Endothelial cell of umbilical vein (primary cell): Measurements from ENCODE around the gene OR10A6. TPM values are rescaled to one million over a fixed set of nuclear protein-coding genes. Genes with fewer than 3 reads are reported as not detected.

Experiments
- BruUV-seq: library from RNA; stranded (reverse); fragments of 400-500 nt; replicated peaks from 2 replicates; lab custom pipeline; 2021; lab: Mats Ljungman, UMichigan
- CTCF ChIA-PET: fragments of 300-600, 350-600 bp; sonication (Branson Sonifier 250); formaldehyde crosslinking; loops from one replicate; lab custom pipeline; 2021; ENCODE audit warnings: antibody characterized with exemption, inconsistent platforms; lab: Charles Lee
- POLR2A ChIA-PET: fragments of 300-600, 350-600 bp; sonication (Branson Sonifier 250); formaldehyde crosslinking; loops from one replicate; lab custom pipeline; 2021; ENCODE audit warnings: antibody characterized with exemption, inconsistent platforms; lab: Charles Lee
- DNase-seq: peaks from one replicate; pipeline ENCODE4 v3.0.0-alpha.2; 2011; ENCODE audit warnings: low read depth, low spot score
- FAIRE-seq: peaks from 2 replicates; lab custom pipeline; 2011; peaks lifted over from hg19 to GRCh38; lab: Jason Lieb, UNC
- H2AFZ ChIP-seq: 2 replicates; pipeline ENCODE4 v1.6.0; 2012; ENCODE audit warnings: low read depth, low read length, control low read depth, inconsistent platforms
- H3K27ac ChIP-seq: 2 replicates; pipeline ENCODE4 v1.5.1; 2011; ENCODE audit warnings: low read depth, mild to moderate bottlenecking, control low read depth, low read length, moderate library complexity; ENCODE audit not compliant: insufficient read depth
- H3K27me3 ChIP-seq, 2 experiments: 2 replicates each; pipeline versions ENCODE4 v1.6.0 to v1.6.1; 2011; ENCODE audit warnings: low read length in 2 of 2, mixed read lengths in 1 of 2; ENCODE audit not compliant: control insufficient read depth in 2 of 2, insufficient read depth in 2 of 2
- H3K36me3 ChIP-seq, 2 experiments: 2 replicates in 1 of 2; 3 replicates in 1 of 2; pipeline ENCODE4 v1.5.1; 2011; ENCODE audit warnings: low read length in 2 of 2, mild to moderate bottlenecking in 1 of 2, moderate library complexity in 1 of 2; ENCODE audit not compliant: control insufficient read depth in 2 of 2, insufficient read depth in 2 of 2; ENCODE audit errors: extremely low read depth in 1 of 2
- H3K4me1 ChIP-seq: 3 replicates; pipeline ENCODE4 v1.5.1; 2011; ENCODE audit warnings: mild to moderate bottlenecking, low read length; ENCODE audit not compliant: control insufficient read depth, insufficient read depth; ENCODE audit errors: extremely low read depth
- H3K4me2 ChIP-seq: 2 replicates; pipeline ENCODE4 v1.6.1; 2011; ENCODE audit warnings: low read length, control low read depth, mixed read lengths; ENCODE audit not compliant: insufficient read depth
- H3K4me3 ChIP-seq, 3 experiments: fragments of 200-600 bp in 1 of 3; sonication (generic), shearing (Covaris generic) in 1 of 3; replicated peaks in 1 of 3; 2 replicates each; pipeline ENCODE4 v1.5.1; 2011 to 2016; ENCODE audit warnings: control low read depth in 3 of 3, low read length in 3 of 3, mild to moderate bottlenecking in 2 of 3, inconsistent platforms in 1 of 3, low read depth in 1 of 3, moderate library complexity in 1 of 3; ENCODE audit not compliant: insufficient read depth in 1 of 3
- H3K79me2 ChIP-seq: 2 replicates; pipeline ENCODE4 v1.6.0; 2012; ENCODE audit warnings: low read length, inconsistent platforms; ENCODE audit not compliant: control insufficient read depth, insufficient read depth
- H3K9ac ChIP-seq: replicated peaks from 2 replicates; pipeline ENCODE3; 2011; ENCODE audit warnings: low read length, control low read depth; ENCODE audit not compliant: insufficient read depth; ENCODE audit errors: extremely low read depth
- H3K9me1 ChIP-seq: replicated peaks from 3 replicates; pipeline ENCODE4 v1.6.0; 2011; ENCODE audit warnings: mild to moderate bottlenecking, low read length; ENCODE audit not compliant: control insufficient read depth, insufficient read depth; ENCODE audit errors: extremely low read depth
- H3K9me3 ChIP-seq: replicated peaks from 2 replicates; pipeline ENCODE4 v1.5.1; 2012; ENCODE audit warnings: low read length, inconsistent platforms; ENCODE audit not compliant: control insufficient read depth, insufficient read depth
- H4K20me1 ChIP-seq: replicated peaks from 2 replicates; pipeline ENCODE3; 2011; ENCODE audit warnings: mild to moderate bottlenecking, low read length; ENCODE audit not compliant: control insufficient read depth, insufficient read depth; ENCODE audit errors: extremely low read depth
- CTCF ChIP-seq, 2 donors: IDR thresholded peaks; 1 replicate in 1 of 2; 2 replicates in 1 of 2; pipeline ENCODE4 v1.5.1; 2011; ENCODE audit warnings: low read length in 2 of 2, mild to moderate bottlenecking in 2 of 2, moderate library complexity in 2 of 2, control low read depth in 1 of 2, inconsistent platforms in 1 of 2, low read depth in 1 of 2; ENCODE audit not compliant: insufficient read depth in 1 of 2; ENCODE audit errors: extremely low read depth in 1 of 2
- FOS ChIP-seq: IDR thresholded peaks from 2 replicates; pipeline ENCODE4 v1.6.1; 2011; ENCODE audit warnings: mild to moderate bottlenecking, low read length, moderate library complexity, borderline replicate concordance; ENCODE audit not compliant: insufficient read depth
- GATA2 ChIP-seq: IDR thresholded peaks from 2 replicates; pipeline ENCODE4 v1.7.0; 2011; ENCODE audit warnings: low read depth, mild to moderate bottlenecking, moderate library complexity, mixed read lengths, low read length; ENCODE audit not compliant: insufficient read length, insufficient read depth
- JUN ChIP-seq: IDR thresholded peaks from 2 replicates; pipeline ENCODE4 v1.6.1; 2011; ENCODE audit warnings: borderline replicate concordance, low read depth; ENCODE audit not compliant: insufficient read length, insufficient read depth
- MYC ChIP-seq: IDR thresholded peaks from one replicate; pipeline ENCODE4 v1.6.1; 2011; ENCODE audit warnings: mild to moderate bottlenecking, low read depth, low read length
- POLR2A ChIP-seq: IDR thresholded peaks from 2 replicates; pipeline ENCODE4 v1.6.1; 2012; ENCODE audit warnings: low read depth, mild to moderate bottlenecking, control low read depth, low read length
- POLR2AphosphoS5 ChIP-seq: IDR thresholded peaks from 2 replicates; pipeline ENCODE4 v1.6.1; 2012; ENCODE audit warnings: low read depth, mild to moderate bottlenecking, control low read depth, low read length, moderate library complexity; ENCODE audit not compliant: insufficient read depth
- dilution Hi-C: fragments of 300-500 bp; cut with MboI; formaldehyde crosslinking; loops from one replicate; pipeline ENCODE4 v1.15.0; 2019; ENCODE audit warnings: low sequenced_read_pairs; ENCODE audit not compliant: extremely low pct_ligation_motif_present
- intact Hi-C: fragments of 100-400 bp; cut with micrococcal nuclease; formaldehyde crosslinking; loops from one replicate; pipeline ENCODE4 v1.10.0; 2022
- polyA plus RNA-seq, 4 experiments: library from polyadenylated mRNA; depleted of rRNA in 3 of 4; stranded (reverse) in 3 of 4; unstranded in 1 of 4; fragments of >200 nt; gene quantifications; 2 replicates each; pipeline versions ENCODE4 v1.2.1 to v1.2.3, GENCODE V29; 2011 to 2012; ENCODE audit warnings: missing spikeins in 1 of 4
- total RNA-seq: library from RNA; stranded (reverse); gene quantifications from 2 replicates; pipeline ENCODE4 v1.2.3, GENCODE V29; 2021
- TF ChIP-seq, protein P1 (sequence below): IDR thresholded peaks from 2 replicates; pipeline ENCODE4 v1.6.1; 2011; ENCODE audit not compliant: insufficient read depth, insufficient read length

OR10A6 gene
- total and polyA plus RNA-seq, 2 donors (not counting 3 experiments of a cell fraction or from before 2014, with no cell fraction given), result not detected

GRCh38 chr11:7904917-7905316 lies 26.2 kb downstream of the OR10A6 start:
- Histone ChIP-seq H3K27ac (no peak overlapping the region), H3K4me1 (no peaks in the 10 kb centered on the region), H3K9me3 (no peaks in the 10 kb centered on the region), H3K36me3 (no peaks in the 10 kb centered on the region), H3K27me3 (peaks cover 2 to 8% of the 10 kb centered on the region in 2 experiments), H3K4me2 (no peak overlapping the region), H3K9ac (no peak overlapping the region), H2AFZ (no peak overlapping the region), H3K79me2 (no peaks in the 10 kb centered on the region), H4K20me1 (no peaks in the 10 kb centered on the region), H3K9me1 (no peaks in the 10 kb centered on the region), H3K4me3 (no peak overlapping the region)
- dilution Hi-C loops, result no loop called here
- POLR2A ChIA-PET, result no interaction called here
- BruUV-seq, result no TSS peak
- intact Hi-C loops, result loop anchor here (1.0 to 5.0 kb wide), 3 partner anchors 72 to 187 kb away; partner anchors contain the start of gene EIF3F
- CTCF ChIA-PET, result interaction anchor here (0.6 to 7.9 kb wide), 18 partner anchors 9 to 213 kb away, joined by 3 to 109 read pairs (median 4); partner anchors contain the start of gene EIF3F
- DNase-seq (peak; percentile 38), FAIRE-seq (no peak)
- TF ChIP-seq CTCF (IDR thresholded peaks at IDR 0.05; ENCODE audit: extremely low read depth in 1 of 2, insufficient read depth in 1 of 2, low read depth in 1 of 2, low read length in 2 of 2) (peak in 1 of 2 donors; percentile 11), FOS (no peak)

DNA sequence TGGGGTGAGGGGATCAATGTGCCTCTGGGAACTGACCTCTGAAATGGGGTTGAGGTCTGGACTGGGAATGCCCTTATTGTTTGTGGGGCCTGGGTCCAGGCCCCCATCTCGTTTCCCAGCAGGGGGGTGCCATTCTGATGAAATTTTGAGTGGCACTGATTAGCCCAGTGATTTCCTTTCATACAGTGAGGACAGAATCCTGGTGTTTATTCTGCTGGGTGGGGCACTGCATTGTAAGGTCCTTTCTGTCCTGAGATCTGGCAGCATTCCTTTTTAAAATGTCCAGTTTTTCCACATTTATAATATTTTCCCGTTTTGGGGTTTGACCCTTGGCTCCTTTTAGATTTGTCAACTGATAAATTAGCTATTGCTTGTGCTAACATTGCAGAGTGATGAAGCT lies 27.1 kb downstream of the OR10A6 start:
- no peak for DNase-seq
- no peak overlapping the region for H3K9ac ChIP-seq
- H3K27me3 ChIP-seq, result peaks cover 2 to 8% of the 10 kb centered on the region in 2 experiments
- H3K4me2 ChIP-seq, result no peak overlapping the region
- no peaks in the 10 kb centered on the region for H3K9me3 ChIP-seq
- H3K9me1 ChIP-seq, result no peaks in the 10 kb centered on the region
- intact Hi-C loops, result loop anchor here (2.0 kb wide), 1 partner anchor 73 kb away; no protein-coding TSS in a partner anchor
- no peak for FAIRE-seq
- dilution Hi-C loops, result no loop called here
- no peaks in the 10 kb centered on the region for H3K4me1 ChIP-seq
- ChIA-PET POLR2A (no interaction called here), CTCF (interaction anchor here (1.2 to 7.9 kb wide), 8 partner anchors 11 to 103 kb away, joined by 3 to 109 read pairs (median 7); partner anchors contain the start of gene EIF3F)
- BruUV-seq, result no TSS peak
- no peaks in the 10 kb centered on the region for H3K36me3 ChIP-seq
- no peak overlapping the region for H3K27ac ChIP-seq
- H3K4me3 ChIP-seq, result no peak overlapping the region
- TF ChIP-seq GATA2 (no peak), POLR2AphosphoS5 (no peak), JUN (no peak), FOS (no peak), POLR2A (no peak), CTCF (IDR thresholded peaks at IDR 0.05; ENCODE audit: extremely low read depth in 1 of 2, insufficient read depth in 1 of 2, low read depth in 1 of 2, low read length in 2 of 2) (no peak), MYC (no peak)
- TF ChIP-seq, protein P1, sequence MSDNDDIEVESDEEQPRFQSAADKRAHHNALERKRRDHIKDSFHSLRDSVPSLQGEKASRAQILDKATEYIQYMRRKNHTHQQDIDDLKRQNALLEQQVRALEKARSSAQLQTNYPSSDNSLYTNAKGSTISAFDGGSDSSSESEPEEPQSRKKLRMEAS, result no peak
- H3K79me2 ChIP-seq, result no peaks in the 10 kb centered on the region
- no peak overlapping the region for H2AFZ ChIP-seq
- H4K20me1 ChIP-seq, result no peaks in the 10 kb centered on the region
